H9 (cell line): ENCODE results near the gene TRPM2. TPM values are rescaled to one million over a fixed set of nuclear protein-coding genes. Genes with fewer than 3 reads are reported as not detected.

Experiments used
- DNase-seq: peaks from one replicate; pipeline ENCODE4 v3.0.0-alpha.2; 2017
- H2AFZ ChIP-seq: one replicate; pipeline ENCODE4 v1.6.1; 2013; ENCODE audit warnings: mild to moderate bottlenecking, low read length, control low read depth, moderate library complexity
- H2AK5ac ChIP-seq: 2 replicates; pipeline ENCODE4 v1.6.1; 2013; ENCODE audit warnings: low read length, control low read depth, mixed read lengths; ENCODE audit not compliant: insufficient read length
- H2BK120ac ChIP-seq: one replicate; pipeline ENCODE4 v1.6.1; 2013; ENCODE audit warnings: low read depth, mild to moderate bottlenecking, low read length, control low read depth, inconsistent platforms; ENCODE audit not compliant: poor library complexity, severe bottlenecking
- H2BK12ac ChIP-seq: 2 replicates; pipeline ENCODE4 v1.6.1; 2013; ENCODE audit warnings: low read length, control low read depth, mixed read lengths, low read depth; ENCODE audit not compliant: insufficient read length
- H2BK15ac ChIP-seq: 2 replicates; pipeline ENCODE4 v1.6.1; 2013; ENCODE audit warnings: low read depth, low read length, control low read depth
- H2BK20ac ChIP-seq: one replicate; pipeline ENCODE4 v1.6.1; 2013; ENCODE audit warnings: low read depth, mild to moderate bottlenecking, low read length, control low read depth, inconsistent platforms; ENCODE audit not compliant: poor library complexity, severe bottlenecking
- H2BK5ac ChIP-seq: 2 replicates; pipeline ENCODE4 v1.6.1; 2013; ENCODE audit warnings: low read length, control low read depth, mixed read lengths; ENCODE audit not compliant: insufficient read length
- H3K14ac ChIP-seq: 2 replicates; pipeline ENCODE4 v1.6.1; 2013; ENCODE audit warnings: low read length, control low read depth; ENCODE audit not compliant: insufficient read depth
- H3K18ac ChIP-seq: 2 replicates; pipeline ENCODE4 v1.6.1; 2013; ENCODE audit warnings: low read depth, mild to moderate bottlenecking, mixed read lengths, low read length, control low read depth; ENCODE audit not compliant: insufficient read length
- H3K23ac ChIP-seq: 2 replicates; pipeline ENCODE4 v1.6.1; 2013; ENCODE audit warnings: low read length, control low read depth, mixed read lengths, low read depth; ENCODE audit not compliant: insufficient read length
- H3K23me2 ChIP-seq: 2 replicates; pipeline ENCODE4 v1.6.1; 2013; ENCODE audit warnings: low read depth, mild to moderate bottlenecking, mixed read lengths, low read length, control low read depth; ENCODE audit not compliant: insufficient read length, poor library complexity, severe bottlenecking
- H3K27ac ChIP-seq: 2 replicates; pipeline ENCODE4 v1.5.1; 2013; ENCODE audit warnings: low read length, control low read depth, mixed read lengths, low read depth; ENCODE audit not compliant: insufficient read length
- H3K27me3 ChIP-seq: 2 replicates; pipeline ENCODE4 v1.6.1; 2013; ENCODE audit warnings: low read length, control low read depth, inconsistent platforms; ENCODE audit not compliant: insufficient read depth
- H3K4ac ChIP-seq: 2 replicates; pipeline ENCODE4 v1.6.1; 2013; ENCODE audit warnings: low read depth, mild to moderate bottlenecking, control low read depth, inconsistent platforms, low read length, moderate library complexity
- H3K4me1 ChIP-seq: 2 replicates; pipeline ENCODE4 v1.6.1; 2013; ENCODE audit warnings: low read length, control low read depth, inconsistent platforms; ENCODE audit not compliant: insufficient read depth
- H3K4me2 ChIP-seq: 2 replicates; pipeline ENCODE4 v1.6.1; 2013; ENCODE audit warnings: low read length, control low read depth, mixed read lengths; ENCODE audit not compliant: insufficient read length, insufficient read depth
- H3K56ac ChIP-seq: 2 replicates; pipeline ENCODE4 v1.6.1; 2013; ENCODE audit warnings: low read depth, mild to moderate bottlenecking, mixed read lengths, low read length, control low read depth; ENCODE audit not compliant: insufficient read length
- H3K79me1 ChIP-seq: 2 replicates; pipeline ENCODE4 v1.6.1; 2013; ENCODE audit warnings: low read depth, mild to moderate bottlenecking, moderate library complexity, low read length, control low read depth, inconsistent platforms; ENCODE audit not compliant: insufficient read depth, poor library complexity, severe bottlenecking
- H3K79me2 ChIP-seq: 2 replicates; pipeline ENCODE4 v1.6.1; 2013; ENCODE audit warnings: low read length, control low read depth, inconsistent platforms; ENCODE audit not compliant: insufficient read depth
- H3K9ac ChIP-seq: 2 replicates; pipeline ENCODE4 v1.6.1; 2013; ENCODE audit warnings: low read length, control low read depth, mixed read lengths; ENCODE audit not compliant: insufficient read length; ENCODE audit errors: extremely low read depth
- H3K9me3 ChIP-seq: one replicate; pipeline ENCODE4 v1.6.1; 2013; ENCODE audit warnings: low read depth, low read length, inconsistent platforms; ENCODE audit not compliant: control insufficient read depth
- H3T11ph ChIP-seq: one replicate; pipeline ENCODE4 v1.6.1; 2013; ENCODE audit warnings: mild to moderate bottlenecking, low read length, control low read depth, inconsistent platforms
- H4K20me1 ChIP-seq: one replicate; pipeline ENCODE4 v1.6.1; 2013; ENCODE audit not compliant: control insufficient read depth, insufficient read length, insufficient read depth
- H4K5ac ChIP-seq: 2 replicates; pipeline ENCODE4 v1.6.1; 2013; ENCODE audit warnings: low read depth, mild to moderate bottlenecking, mixed read lengths, low read length, control low read depth; ENCODE audit not compliant: insufficient read length
- H4K8ac ChIP-seq: replicated peaks from 2 replicates; pipeline ENCODE4 v1.6.1; 2013; ENCODE audit warnings: low read length, control low read depth, mixed read lengths, low read depth; ENCODE audit not compliant: insufficient read length
- H4K91ac ChIP-seq: 2 replicates; pipeline ENCODE4 v1.6.1; 2013; ENCODE audit warnings: low read depth, mild to moderate bottlenecking, moderate library complexity, mixed read lengths, low read length, control low read depth; ENCODE audit not compliant: insufficient read length
- H3K27ac Mint-ChIP-seq, 3 experiments: 2 replicates in 2 of 3; 3 replicates in 1 of 3; pipeline ENCODE4 v1.8.0; 2020 to 2021; ENCODE audit warnings: mixed read lengths in 3 of 3, mild to moderate bottlenecking in 1 of 3, moderate library complexity in 1 of 3
- H3K27me3 Mint-ChIP-seq: 2 replicates; pipeline ENCODE4 v1.8.0; 2021; ENCODE audit warnings: low read depth, mild to moderate bottlenecking, moderate library complexity, mixed read lengths
- H3K36me3 Mint-ChIP-seq, 3 experiments: 2 replicates in 2 of 3; 3 replicates in 1 of 3; pipeline ENCODE4 v1.8.0; 2020 to 2021; ENCODE audit warnings: low read depth in 3 of 3, mixed read lengths in 3 of 3; ENCODE audit not compliant: insufficient read depth in 1 of 3
- H3K4me1 Mint-ChIP-seq, 2 experiments: 2 replicates each; pipeline ENCODE4 v1.8.0; 2020; ENCODE audit warnings: mixed read lengths in 2 of 2
- H3K4me3 Mint-ChIP-seq, 2 experiments: 2 replicates in 1 of 2; 3 replicates in 1 of 2; pipeline ENCODE4 v1.8.0; 2020 to 2021; ENCODE audit warnings: mild to moderate bottlenecking in 2 of 2, mixed read lengths in 2 of 2, moderate library complexity in 1 of 2
- H3K9me3 Mint-ChIP-seq, 2 experiments: 2 replicates in 1 of 2; 3 replicates in 1 of 2; pipeline ENCODE4 v1.8.0; 2020; ENCODE audit warnings: mild to moderate bottlenecking in 2 of 2, mixed read lengths in 2 of 2, moderate library complexity in 1 of 2
- WGBS: extraction: QIAGEN DNeasy Blood & Tissue Kit; methylation state at CpG from one replicate; pipeline ENCODE4 v1.1.7; 2013; ENCODE audit warnings: missing lambda C conversion rate, low lambda C conversion rate, mixed read lengths; ENCODE audit not compliant: insufficient read length; ENCODE audit errors: extremely low coverage; 5-methylcytosine and 5-hydroxymethylcytosine counted together
- total RNA-seq: library from RNA; stranded (reverse); gene quantifications from 2 replicates; pipeline ENCODE4 v1.2.1, GENCODE V29; 2021
- TF ChIP-seq, protein P1 (sequence below): fragments of 200-600 bp; sonication (generic); conservative IDR thresholded peaks from 3 replicates; pipeline ENCODE4 v1.8.0; 2021; ENCODE audit warnings: antibody characterized with exemption, mild to moderate bottlenecking

The TRPM2 gene
- total RNA-seq, 1 experiment from 2014 or later, result 0.68 TPM

- Histone ChIP-seq H4K20me1 (no peaks in the 10 kb centered on the region), H3K4me1 (no peaks in the 10 kb centered on the region), H2BK15ac (no peak overlapping the region), H2AFZ (no peak overlapping the region), H3K23me2 (no peaks in the 10 kb centered on the region), H4K91ac (no peak overlapping the region), H3T11ph (no peak overlapping the region), H2BK20ac (no peak overlapping the region), H3K4me2 (no peak overlapping the region), H3K23ac (no peak overlapping the region), H3K9me3 (no peaks in the 10 kb centered on the region), H3K27me3 (no peaks in the 10 kb centered on the region), H4K5ac (no peak overlapping the region), H3K9ac (no peak overlapping the region), H4K8ac (no peak overlapping the region), H3K56ac (no peak overlapping the region), H3K79me1 (no peaks in the 10 kb centered on the region), H2AK5ac (no peak overlapping the region), H2BK120ac (no peak overlapping the region), H3K27ac (no peak overlapping the region), H3K14ac (no peak overlapping the region), H2BK5ac (no peak overlapping the region), H2BK12ac (no peak overlapping the region), H3K18ac (no peak overlapping the region), H3K4ac (no peak overlapping the region), H3K79me2 (no peaks in the 10 kb centered on the region)
- Mint-ChIP-seq H3K4me3 (no peak overlapping the region), H3K27ac (no peak overlapping the region; a peak in 1 of 7 replicates), H3K4me1 (peaks cover 2 to 10% of the 10 kb centered on the region in 2 experiments; a peak in 1 of 4 replicates), H3K36me3 (no peaks in the 10 kb centered on the region; a peak in 1 of 7 replicates), H3K9me3 (no peaks in the 10 kb centered on the region; a peak in 1 of 5 replicates), H3K27me3 (peaks cover 2% of the 10 kb centered on the region; the same call in 1 of the 2 replicates)
- no CpG with 5 or more reads among the region's 19 CpGs for WGBS
- TF ChIP-seq, protein P1, sequence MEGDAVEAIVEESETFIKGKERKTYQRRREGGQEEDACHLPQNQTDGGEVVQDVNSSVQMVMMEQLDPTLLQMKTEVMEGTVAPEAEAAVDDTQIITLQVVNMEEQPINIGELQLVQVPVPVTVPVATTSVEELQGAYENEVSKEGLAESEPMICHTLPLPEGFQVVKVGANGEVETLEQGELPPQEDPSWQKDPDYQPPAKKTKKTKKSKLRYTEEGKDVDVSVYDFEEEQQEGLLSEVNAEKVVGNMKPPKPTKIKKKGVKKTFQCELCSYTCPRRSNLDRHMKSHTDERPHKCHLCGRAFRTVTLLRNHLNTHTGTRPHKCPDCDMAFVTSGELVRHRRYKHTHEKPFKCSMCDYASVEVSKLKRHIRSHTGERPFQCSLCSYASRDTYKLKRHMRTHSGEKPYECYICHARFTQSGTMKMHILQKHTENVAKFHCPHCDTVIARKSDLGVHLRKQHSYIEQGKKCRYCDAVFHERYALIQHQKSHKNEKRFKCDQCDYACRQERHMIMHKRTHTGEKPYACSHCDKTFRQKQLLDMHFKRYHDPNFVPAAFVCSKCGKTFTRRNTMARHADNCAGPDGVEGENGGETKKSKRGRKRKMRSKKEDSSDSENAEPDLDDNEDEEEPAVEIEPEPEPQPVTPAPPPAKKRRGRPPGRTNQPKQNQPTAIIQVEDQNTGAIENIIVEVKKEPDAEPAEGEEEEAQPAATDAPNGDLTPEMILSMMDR, result no peak
- no peak for DNase-seq
Observed at GRCh38 chr21:44445145-44445812, 91.9 kb downstream of the TRPM2 start.
